ENCODE results near the gene THTPA.

THTPA gene

DNA sequence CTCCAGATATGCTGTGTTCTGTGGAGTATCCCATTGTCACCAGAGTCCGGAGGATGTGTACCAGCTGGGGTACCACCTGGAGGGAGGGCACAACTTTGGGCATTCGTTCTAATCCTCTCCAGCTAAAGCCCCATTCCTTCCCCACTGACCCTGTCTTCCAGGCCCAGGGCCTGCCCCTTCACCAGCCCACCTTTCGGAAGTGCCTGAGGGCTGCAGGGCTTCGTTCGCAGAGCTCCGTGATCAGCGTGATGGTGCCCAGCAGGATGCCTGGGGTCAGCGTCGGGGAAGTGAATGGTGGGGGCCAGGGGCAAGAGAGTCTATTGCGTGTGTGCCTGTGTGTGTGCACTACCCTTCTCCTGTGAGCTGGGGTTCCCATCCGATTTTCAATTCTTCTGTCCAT, 9.6 kb downstream of the THTPA start:
- DNase-seq (ENCODE audit: extremely low spot score, insufficient read length, low read depth) (no peak), FAIRE-seq (no peak)

DNA sequence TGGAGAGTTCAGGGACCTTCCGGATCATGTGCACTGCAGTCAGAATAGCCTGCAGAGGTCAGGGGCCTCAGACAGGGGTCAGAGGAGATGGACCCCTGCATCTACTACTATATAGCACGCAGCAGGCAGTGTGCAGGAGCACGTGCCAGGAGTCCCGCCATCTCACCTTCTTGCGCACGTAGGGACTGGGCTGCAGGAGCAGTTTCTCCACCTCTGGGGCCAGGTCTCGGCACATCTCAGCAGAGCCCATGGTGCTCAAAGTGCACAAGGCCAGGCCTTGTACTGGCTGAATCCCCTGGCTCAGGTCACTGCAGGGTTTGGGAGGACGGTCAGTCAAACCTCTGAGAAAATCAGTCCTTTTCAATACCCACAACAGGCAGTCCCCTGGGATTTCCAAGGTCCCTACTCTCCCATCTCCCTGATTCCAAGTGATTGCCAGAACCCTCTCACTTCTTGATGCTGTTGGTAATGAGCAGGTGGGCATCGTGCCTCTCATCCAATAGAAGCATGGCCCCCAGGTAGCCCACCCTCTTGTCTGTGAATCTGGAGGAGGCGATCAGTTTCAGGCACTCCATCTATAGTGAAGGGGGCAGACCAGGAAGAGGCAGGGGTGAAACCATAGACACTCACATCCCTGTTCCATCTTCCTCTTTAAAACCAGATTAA, 10.2 kb downstream of the THTPA start:
- DNase-seq (ENCODE audit: extremely low spot score, insufficient read length, low read depth) (no peak), FAIRE-seq (no peak)

DNA sequence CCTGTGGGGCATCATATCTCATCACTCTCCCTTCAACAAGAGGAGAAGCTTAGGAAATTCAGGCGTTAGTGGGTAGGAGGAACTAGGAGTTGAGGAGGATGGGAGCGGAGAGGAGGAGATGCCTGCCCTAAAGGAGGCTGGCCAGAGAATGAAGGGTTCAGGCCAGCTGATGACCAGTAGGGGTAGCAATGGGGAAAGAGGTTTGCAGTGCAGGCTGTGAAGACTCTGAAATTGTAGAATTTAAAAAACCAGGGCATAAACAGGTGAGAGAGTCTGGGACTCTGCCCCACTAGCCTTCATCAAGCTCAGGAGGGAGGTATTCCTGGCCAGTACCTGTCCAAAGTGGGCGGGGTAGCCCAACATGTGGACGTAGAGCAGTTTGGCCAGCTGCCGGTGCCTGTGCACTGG, 10.7 kb downstream of the THTPA start:
- DNase-seq (ENCODE audit: extremely low spot score, insufficient read length, low read depth), result no peak
- peak; percentile 21 for FAIRE-seq

DNA sequence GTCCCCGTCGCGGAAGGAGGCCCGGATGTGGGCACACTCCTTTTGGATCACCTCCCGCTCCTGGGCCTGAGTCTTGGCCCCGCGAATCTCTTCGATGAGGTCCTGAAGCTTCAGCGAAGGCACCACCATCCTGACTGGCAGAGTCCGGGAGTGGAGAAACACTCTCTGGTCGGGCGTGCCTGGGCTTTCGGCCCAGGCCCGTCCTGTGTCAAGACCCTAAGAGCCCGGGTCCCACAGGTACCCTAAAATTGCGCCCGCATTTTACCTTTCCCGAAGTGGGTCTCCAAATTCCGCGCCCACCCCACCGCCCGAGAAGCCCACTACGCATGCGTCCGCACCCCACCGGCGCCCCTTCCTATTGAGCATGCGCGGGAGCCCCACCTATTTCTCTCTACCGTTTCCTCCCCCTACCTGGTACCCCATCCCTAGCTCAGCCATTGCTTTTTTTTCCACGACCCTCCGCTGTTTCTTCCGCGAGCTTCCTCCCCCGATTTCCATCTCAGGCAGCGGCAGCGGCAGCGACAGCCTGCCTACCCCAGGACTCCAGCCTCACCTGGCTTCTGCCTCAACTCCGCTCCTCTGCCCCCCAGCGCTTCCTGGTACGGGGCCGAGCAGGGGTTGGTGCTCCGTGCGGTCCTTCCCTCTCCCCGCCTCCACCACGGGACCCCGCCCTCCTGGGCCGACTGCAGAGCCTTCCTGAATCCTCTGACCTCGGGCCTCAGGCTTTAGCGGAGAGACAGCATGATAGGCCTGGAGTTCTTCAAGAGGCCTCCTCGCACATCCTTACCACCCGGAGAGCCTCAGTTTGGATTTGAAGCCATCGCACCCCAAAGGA, 11.3 kb downstream of the THTPA start, which contains the start of gene AP1G2:
TSS of gene AP1G2 (minus strand) at position 606 of the 835 bp plus-strand sequence. CDS start at position 129, 477 bp downstream.
- DNase-seq (ENCODE audit: extremely low spot score, insufficient read length, low read depth) (peak; percentile 88), FAIRE-seq (peak; percentile 91)

DNA sequence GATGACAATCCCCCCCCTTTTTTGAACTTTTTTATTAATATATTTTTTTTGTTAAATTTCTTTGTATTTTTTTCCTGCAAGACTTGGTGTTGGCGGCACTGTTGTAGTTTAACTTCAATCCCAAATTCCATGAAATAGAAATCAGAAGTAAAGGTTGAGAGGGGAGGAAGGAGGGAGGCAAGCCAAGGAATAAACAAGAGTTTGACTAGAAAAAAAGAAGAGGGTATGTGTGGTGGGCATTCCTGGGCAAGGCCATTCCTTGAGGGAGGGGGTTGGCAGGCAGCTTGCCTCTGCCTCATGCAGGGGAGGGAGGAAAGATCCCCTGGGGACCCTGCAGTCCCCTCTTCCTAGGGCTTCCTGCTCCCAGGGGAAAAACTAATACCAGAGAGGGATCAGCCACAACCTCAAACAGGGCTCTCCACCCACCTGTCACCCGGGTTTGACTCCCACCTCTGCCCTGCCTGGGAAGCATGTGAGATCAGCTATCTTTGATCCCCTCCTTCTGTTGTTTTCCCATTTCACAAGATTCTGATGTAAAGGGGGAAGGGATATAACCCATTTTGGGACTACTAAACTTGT, 12.0 kb downstream of the THTPA start:
- no peak for DNase-seq (ENCODE audit: extremely low spot score, insufficient read length, low read depth)
- no peak for FAIRE-seq

DNA sequence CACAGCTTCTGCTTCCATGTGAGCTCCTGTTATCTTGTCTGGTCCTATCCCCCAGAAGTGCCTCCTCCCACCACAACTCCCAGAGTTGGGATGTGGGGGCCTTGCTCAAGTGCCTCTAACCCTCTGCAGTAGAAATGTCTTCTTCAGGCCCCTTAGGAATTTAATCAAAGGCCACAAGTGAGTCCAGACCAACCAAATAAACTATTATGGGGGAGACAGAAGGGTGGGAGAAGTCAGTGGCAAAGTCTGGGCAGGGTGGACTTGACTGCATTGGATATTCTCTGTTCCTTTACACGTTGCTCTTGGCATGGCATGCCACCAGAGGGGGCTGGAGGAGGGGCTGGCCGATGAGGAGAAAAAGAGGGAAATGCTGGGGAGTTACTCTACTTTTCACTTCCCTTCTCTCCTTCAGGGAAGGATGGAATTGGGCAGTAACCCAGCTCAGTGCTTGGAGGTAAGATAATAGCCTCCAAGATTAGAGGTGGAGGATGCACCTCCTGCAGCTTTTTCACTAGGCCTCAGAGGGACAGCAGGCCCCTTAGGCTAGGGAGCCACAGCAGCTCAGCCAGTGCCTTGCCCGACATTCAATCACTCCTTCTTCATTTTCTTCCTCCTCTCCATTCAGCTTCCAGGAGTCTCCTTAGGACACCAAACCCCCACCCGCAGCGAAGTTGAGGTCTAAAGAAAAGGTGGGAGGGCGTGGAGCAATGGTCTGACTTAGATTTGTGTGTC, 12.7 kb downstream of the THTPA start:
- DNase-seq (ENCODE audit: extremely low spot score, insufficient read length, low read depth) (no peak), FAIRE-seq (peak; percentile 47)

DNA sequence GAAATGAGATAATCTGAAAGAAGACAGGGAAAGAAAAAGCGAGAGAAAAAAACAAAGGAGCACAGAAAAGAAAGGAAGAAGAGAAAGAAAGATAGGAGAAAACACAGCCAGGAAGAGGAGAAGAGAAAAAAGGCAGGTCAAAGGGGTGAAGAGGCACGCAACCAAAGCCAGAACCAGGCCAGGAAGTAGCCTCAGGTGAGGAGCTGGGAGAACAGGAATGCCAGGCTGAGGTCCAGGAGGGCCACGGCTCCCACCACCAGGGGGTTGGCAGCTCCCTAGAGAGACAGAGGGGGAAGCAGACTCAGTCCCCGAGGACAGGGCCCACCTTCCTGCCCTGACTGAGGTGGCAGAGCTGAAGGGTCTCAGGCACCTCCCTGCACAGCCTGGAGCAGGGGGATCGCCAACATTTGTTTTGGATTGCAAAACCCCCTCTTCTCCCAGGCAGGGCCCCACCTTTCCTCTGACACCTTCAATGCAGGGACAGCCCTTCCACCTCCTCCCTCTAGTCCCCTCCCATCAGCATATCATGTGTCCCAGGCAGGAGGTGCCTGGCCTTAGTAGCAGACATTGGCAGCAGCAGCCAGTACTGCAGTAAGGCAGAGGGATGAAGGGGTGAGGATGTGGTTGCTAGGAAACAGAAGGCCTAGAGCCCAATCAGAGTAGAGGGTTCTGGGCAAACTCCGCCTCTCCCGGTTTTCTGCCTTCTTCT, 13.5 kb downstream of the THTPA start:
- DNase-seq (ENCODE audit: extremely low spot score, insufficient read length, low read depth) (no peak), FAIRE-seq (no peak)

DNA sequence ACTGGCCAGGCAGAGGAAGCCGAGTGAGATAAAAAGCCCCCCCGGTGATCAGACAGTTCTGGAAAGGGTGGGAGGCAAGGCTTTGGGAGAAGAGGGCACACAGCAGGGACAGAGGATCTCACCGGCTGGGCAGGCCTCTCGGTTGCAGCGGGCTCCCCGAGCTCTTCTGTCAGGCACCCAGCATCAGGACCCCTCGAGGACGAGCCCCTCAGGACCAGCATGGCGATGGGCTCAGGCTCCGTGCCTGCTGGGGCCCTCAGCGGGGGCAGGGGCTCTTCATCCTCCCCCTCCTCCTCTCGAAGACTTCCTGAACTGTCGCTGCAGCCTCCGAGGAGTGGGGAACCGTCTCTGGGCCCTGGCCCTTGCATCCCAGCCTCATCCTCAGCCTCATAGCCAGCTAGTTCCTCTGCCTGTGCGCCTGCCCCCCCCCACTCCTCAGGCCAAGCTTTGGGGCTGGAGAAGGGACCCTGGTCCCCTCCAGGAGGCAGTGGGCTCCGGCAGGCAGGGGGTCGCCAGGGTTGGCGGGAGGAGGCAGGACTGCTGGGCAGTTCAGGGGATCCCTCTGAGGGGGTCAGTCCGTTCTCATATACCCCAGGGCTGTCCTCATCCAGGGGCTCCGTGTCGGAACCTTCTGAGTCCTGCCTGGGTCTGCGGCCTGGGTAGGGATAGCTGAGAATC, 14.9 kb downstream of the THTPA start:
- FAIRE-seq, result no peak
- no peak for DNase-seq (ENCODE audit: extremely low spot score, insufficient read length, low read depth)

DNA sequence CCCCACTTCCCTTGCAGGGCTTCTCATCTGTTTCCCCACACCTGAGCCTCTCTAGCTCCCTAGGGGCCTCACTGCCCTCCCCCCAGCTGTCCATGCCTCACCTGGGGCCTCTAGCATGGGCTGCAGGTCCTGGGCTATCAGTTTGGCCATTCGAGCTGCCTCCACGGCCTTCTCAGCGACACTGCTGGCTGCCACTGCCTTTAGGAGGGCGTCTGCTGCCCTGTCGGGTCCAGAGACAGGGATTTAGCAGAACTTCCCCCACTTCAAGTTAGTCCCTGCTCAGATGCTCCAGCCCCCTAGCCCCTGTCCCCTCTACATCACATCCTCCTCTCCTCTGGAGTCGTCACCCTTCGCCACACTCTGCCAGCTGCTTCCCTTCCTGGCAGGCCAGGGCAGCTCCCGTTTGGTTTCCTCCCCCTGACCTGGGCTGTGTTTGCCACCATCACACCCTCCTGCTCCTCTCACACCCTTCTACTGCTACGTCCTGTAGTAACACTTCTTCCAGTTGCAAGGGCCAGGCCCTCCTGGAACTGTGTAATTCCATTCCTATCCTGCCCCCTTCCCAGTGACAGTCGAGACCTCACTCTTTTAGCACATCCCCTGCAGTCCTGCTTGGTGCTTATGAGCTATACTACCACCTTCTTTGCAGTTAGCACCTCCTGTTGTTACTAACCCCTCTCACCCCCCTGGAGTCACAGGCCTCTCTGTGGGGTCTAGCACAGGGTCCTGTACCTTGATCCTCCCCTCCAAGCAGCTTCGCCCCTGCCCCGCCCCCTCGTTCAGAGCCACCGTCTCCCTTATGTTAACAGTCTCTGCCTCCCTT, 15.8 kb downstream of the THTPA start:
- no peak for DNase-seq (ENCODE audit: extremely low spot score, insufficient read length, low read depth)
- no peak for FAIRE-seq

DNA sequence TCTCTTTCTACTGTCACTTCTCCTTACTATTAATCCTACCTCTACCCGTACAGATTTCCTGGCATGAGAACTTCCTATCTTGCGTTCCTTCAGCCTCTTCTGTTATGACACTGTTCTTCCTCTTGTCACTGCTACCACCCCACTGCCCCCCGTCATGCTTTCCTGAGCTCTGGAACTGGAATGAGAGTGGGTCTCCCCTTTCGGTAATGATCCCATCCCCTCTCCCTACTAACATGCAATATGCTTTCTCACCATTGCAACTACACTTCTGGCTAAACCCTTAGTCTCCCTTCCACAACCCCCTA, 16.4 kb downstream of the THTPA start:
- DNase-seq (ENCODE audit: extremely low spot score, insufficient read length, low read depth) (no peak), FAIRE-seq (no peak)

DNA sequence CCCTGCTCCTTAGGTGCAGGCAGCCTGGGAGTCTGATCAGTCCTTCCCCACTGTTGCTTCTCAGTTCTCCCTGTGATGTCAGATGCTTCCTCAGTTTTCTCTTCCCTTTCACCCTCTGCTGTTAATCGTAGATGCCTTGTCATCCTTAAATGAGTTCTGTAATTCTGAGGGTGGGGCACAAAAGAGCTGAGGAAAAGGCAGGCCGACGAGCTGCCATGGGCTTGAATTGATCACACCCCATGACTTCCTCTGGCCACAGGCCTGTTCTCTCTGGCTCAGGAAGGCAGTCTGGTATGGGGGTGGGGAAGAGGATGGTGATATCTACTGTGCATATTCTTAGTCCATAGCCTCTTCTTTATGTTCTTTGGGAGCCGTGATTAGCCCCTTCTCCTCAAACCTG, 16.8 kb downstream of the THTPA start:
- FAIRE-seq (no peak), DNase-seq (ENCODE audit: extremely low spot score, insufficient read length, low read depth) (no peak)

DNA sequence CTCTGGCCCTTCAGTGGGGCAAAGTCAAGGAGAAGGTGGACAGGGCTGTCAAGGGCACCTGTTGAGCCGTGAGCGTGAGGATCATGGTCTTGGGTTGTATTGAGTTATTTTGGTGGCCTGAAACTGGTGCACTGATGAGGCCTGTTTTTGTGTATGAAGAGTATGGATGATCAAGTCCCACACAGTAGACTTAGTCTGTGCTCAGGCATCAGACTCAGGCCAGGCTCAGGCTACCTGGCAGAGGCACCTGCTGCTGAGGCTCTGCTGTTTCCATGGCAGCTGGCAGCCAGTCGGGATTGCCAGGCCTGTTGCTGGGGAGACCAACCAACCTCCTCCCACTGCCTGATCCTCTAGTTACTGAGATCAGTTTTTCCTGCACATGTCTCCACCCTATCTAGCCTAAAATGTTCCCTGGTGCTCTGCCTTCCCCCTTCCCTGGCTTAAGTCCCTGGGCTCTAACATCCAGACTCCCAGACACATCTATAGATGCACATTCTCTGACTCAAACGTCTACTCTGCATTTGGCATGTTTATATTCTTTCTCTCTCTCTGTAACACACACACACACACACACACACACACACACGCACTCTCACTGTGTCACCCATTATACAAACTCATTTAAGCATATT, 17.4 kb downstream of the THTPA start:
- FAIRE-seq (no peak), DNase-seq (ENCODE audit: extremely low spot score, insufficient read length, low read depth) (no peak)

DNA sequence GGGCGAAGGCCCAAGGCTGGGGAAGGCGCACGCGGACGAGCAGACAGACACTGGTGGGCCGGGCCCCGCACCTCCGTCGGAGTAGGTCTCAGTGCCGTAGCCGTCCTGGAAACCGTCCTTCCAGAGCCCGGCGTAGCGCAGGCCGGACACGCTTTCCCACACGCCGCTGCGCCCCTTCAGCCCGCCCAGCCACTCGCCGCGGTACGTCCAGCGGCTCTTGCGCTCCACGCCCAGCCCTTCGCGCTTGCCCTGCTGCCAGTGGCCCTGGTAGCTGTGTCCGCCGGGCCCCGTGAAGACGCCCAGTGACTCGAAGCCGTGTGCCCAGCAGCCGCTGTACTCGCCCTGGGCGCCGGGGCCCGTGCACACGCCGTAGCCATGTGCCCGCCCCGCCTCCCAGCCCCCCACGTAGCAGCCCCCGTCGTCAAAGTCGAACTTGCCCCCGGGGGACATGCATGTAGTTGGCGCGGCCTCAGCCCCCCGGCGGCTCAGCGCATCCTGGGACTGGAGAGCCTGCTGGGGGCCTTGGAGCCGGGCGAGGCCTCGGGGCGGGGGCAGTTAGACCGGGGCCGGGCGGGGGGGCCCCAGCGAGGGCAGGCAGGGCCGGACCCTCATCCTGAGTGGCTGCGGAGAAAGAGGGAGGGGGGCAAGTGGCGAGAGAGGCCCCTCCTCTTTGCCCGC, 21.1 kb downstream of the THTPA start:
- DNase-seq (ENCODE audit: extremely low spot score, insufficient read length, low read depth) (no peak), FAIRE-seq (no peak)

DNA sequence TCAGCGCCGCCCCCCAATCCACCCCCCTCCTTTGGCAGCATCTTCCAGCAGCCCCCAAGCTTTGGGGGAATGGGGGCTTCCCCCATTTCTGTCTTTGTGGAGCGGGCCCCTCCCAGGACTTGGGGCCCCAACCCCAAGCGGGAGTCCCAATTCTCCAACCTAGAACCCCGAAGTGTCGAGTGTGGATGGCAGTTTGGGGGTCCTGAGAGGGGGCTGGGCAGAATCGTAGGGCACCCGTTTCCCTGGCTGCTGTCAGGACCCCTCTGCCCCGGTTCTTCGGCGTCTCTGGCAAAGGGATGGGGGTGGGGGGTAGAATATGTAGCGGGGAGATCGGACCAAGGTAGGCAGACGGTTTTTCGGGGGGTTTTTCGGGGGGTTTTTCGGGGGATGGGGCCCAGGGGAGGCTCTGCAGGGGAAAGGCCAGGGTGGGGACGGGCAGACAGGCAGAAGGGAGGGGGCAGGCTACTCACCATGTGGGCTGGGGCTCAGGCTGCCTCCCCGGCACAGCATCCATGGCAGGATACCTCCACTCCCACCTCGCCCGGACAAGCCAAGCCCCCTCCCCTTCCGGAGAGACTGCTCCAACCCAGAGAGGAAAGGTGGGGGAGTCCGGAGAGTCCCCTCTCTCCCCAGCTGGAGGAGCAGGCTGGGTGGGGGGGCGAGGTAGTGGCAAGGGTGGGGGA, 21.8 kb downstream of the THTPA start:
- no peak for DNase-seq (ENCODE audit: extremely low spot score, insufficient read length, low read depth)
- FAIRE-seq, result no peak

DNA sequence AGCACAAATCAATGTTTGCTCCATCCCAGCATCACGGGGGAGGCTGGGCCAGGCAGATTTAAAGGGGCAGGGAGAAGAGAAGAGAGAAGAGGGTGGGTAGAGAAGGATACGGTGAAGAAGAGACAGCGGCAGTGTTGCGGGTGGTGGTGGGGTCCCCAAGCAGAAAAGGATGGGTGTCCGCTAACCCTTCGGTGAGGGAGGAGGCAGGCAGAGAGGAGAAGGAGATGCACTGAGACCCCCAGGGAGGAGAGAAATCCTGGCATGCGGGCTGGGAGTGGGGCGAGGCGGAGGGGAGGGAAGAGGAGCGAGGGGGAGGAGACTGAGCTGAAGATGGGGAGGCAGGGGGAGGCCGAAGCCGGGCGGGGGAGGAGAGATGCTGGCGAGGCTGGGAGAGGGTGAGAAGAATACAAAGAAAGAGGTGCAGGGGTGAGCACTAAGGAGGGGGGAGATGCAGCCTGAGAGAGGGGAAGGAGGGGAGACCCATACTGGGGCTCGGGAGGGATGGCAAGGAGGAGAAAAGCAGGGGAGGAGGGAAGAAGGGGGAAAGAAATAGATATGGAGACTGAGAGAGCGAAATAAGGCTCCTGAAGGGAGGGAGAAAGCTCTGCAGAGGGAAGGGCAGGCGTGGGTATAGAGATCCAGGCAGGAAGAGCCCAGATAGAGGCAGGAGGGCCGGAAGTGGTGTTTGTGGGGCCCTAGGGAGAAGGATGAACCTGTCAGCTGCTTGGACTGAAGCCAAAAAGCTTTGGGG, 22.7 kb downstream of the THTPA start, which contains the start of gene JPH4:
TSS of gene JPH4 (minus strand) at position 231 of the 751 bp plus-strand sequence. CDS start 1,337 bp downstream, outside the sequence.
- no peak for DNase-seq (ENCODE audit: extremely low spot score, insufficient read length, low read depth)
- FAIRE-seq, result no peak

DNA sequence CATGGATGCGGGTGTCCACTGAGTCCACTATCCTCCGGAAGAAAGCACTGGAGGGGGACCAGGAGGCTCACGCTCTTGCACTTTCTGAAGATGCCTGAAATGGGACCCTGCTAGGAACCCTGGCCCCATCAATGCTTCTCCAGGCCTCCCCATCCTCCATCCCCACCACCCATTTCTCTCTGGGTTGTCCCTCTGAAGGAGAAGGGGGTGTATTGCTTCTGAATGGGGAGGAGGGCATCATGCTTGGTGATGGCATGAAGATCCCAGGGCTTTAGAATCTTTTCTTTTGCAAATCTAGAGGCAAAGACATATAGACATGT, 23.2 kb downstream of the THTPA start:
- no peak for FAIRE-seq
- no peak for DNase-seq (ENCODE audit: extremely low spot score, insufficient read length, low read depth)

DNA sequence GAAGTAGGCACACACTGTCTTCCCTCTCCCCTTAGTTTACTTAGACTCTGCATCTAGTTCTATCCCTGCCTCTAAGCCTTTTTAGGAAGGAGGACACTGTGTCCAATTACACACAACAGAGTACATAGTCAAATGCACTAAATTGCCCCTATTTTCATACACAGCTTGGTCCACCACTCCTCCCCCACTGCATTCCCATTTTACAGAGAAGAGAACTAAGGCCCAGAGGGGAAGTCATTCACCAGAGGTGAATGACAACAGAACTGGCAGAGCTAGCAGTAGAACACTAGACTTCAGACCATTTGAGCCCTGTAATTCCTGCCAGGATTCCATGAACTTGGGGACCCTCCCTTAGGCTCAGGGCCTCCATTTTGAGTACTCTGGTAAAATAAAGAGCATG, 23.7 kb downstream of the THTPA start:
- no peak for FAIRE-seq

More for the DNA sequence above, 23.7 kb downstream of the THTPA start:
- no peak for DNase-seq (ENCODE audit: extremely low spot score, insufficient read length, low read depth)
